Activated T-cell treated with anti-CD3 and anti-CD28 coated beads, Interleukin-2, amount 50 U/mL, for 1 hour (primary cell): ENCODE results near the gene MPI.
A peak's percentile ranks its signal among the peaks of the same experiment; 100 is the strongest.

Source experiments
- DNase-seq: peaks from one replicate; pipeline ENCODE4 v3.0.0-alpha.2; 2020

Gene MPI, protein sequence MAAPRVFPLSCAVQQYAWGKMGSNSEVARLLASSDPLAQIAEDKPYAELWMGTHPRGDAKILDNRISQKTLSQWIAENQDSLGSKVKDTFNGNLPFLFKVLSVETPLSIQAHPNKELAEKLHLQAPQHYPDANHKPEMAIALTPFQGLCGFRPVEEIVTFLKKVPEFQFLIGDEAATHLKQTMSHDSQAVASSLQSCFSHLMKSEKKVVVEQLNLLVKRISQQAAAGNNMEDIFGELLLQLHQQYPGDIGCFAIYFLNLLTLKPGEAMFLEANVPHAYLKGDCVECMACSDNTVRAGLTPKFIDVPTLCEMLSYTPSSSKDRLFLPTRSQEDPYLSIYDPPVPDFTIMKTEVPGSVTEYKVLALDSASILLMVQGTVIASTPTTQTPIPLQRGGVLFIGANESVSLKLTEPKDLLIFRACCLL

DNA sequence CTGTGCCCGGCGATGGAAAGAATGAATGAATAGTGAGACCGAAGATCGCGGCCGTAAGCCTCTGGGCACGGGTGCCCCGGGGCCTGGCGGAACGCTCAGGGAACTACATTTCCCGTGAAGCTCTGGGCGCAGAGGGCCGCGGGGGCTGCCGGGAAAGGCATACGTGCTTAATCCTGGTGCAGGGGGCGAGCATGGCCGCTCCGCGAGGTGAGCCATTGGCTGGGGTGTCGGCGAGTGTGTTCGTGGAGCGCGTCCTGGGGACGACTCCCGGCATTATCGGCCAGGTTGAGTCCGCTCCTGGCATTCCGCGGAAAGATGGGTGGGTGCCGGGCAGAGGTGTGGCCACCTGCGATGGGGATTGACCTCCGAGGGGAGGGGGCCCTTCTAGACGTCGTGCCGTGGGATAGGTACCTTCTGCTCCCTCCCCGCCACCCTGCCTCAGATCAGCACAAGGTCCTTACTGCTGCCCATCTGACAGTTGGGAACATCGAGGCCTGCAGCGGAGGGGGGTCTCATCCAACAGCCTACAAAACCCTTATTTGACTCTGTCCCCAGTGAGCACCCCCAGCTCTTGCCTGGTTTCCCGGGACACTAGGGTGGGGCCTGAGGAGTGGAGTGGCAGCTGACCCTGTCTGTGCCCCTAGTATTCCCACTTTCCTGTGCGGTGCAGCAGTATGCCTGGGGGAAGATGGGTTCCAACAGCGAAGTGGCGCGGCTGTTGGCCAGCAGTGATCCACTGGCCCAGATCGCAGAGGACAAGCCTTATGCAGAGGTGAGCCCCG is at the start of gene MPI:
MPI (plus strand) TSS at position 160 of the 782 bp plus-strand sequence; CDS start at position 192, 32 bp downstream.
- peak; percentile 83 for DNase-seq

DNA sequence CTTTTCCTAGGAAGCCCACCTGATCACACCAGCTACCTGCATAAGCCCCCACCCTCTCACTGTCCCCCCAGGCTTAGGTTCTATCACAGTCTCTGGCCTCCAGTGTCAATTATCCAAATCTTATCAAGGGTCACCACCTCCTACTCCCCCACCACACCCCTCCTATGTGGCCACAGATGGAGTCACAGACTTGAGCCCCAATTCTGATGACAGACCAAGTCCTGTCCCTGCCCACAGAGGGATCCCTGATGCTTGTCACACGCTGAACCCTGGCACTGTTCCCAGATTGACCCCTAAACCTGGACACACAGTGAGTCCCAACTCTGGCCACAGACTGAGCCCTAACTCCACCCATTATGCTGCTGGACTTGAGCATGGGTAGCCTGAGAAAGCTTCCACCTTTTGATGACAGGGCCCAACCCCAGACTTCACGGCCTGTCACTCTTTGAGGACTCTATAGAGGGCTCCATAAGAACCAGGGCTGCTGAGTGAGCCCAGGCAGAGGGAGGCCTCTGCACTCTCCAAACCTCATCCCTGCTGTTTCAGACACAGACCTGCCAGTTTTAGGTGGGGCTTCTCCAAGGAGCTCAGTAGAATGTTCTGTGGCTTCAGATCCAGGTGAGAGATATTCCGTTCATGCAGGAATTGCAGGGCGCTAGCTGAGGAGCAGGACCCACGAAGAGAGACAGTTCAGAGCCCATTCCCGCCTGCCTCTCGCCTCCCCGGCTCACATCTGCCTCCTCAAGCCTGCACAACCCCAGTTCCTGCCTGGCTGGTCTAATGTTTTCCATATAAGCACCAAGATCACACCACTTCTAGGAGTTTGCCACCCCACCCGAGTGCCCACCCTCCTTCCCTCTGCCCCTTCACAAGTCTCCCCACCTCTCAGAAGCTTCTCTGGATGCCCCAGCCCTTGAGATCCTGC is 48.7 kb upstream of the MPI start:
- no peak for DNase-seq

DNA sequence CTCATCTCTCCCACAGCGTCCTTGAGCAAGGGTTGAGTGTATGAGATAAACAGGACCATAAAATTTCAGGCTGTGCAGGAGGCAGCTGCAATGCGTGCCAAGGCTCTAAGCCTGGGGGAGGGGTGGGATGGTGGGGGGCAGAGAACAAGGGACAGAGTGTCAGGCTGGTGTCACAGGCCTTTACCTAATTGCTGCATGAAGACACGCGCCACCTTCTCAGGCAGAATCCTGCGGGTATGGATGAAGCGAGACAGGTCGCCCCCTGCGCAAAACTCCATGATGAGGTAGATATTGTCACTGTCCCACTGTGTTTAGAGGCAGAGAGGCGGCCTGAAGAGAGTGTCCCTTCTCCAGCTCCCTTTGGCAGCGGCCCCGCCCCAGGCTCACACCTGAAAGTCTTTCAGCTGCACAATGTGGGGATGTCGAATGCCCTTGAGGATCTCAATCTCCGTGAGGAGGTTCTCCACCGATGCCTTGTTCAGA is 47.9 kb upstream of the MPI start:
- DNase-seq, result no peak

DNA sequence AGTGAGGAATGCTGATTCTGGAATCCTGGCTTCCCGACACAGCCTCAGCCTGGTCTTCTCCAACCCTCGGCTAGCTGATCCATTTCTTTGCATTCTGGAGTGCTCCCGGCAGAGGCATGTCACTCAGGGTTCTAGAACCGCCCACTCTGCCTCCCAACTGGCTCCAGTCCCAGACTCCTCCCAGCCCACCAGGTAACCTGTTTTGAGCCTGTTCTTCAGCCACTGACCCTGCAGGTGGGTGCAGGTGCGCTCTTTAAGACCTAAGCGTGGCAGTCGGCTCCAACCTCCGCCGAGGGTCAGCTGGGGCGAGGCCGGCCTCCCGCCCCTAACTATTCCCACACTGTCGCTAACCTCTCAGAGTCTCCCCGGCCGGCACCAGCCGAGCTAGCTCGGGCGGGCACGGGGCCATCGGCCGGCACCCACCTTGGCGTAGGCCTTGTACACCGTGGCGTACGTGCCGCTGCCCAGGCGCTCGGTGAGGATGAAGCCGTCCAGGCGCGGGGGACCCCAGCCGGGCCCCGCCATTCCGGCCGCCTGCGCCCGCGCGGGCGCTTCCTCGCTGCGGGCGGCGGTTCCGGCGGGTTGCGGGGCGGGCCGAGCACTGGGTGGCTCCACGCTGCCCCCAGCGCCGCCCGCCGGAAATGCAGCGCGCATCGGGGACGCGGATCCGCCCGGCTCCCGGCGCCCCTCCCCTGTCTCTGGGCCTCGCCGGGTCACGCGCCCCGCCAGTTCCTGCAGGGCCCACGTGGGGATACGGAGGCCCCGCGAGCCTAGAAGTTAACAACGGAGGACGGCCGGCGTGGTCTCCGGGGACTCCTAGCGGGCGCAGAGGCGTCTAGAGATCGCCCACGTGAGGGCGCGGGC is 47.0 kb upstream of the MPI start, which contains the start of gene ULK3:
ULK3 (minus strand) TSS at position 576 of the 864 bp plus-strand sequence; CDS start at position 525, 51 bp downstream.
- DNase-seq, result peak; percentile 95

DNA sequence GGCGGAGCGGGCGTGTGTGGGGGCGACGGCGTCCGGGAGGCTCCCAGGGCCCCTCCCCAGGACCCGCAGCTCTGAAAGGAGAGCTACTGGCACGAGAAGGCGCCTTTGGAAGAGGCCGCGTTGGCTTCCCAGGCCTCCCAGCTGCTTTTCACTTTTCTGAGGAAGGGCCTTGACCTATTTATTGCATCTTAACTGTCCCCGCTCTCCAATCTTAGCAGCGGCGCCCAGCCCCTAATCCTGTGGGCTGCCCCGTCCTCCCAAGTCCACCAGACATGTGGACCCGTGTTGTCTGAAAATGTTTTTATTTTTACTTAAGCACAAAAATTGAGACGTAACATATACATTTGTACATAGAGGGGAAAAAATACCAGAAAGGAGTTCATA is 46.4 kb upstream of the MPI start:
- no peak for DNase-seq

DNA sequence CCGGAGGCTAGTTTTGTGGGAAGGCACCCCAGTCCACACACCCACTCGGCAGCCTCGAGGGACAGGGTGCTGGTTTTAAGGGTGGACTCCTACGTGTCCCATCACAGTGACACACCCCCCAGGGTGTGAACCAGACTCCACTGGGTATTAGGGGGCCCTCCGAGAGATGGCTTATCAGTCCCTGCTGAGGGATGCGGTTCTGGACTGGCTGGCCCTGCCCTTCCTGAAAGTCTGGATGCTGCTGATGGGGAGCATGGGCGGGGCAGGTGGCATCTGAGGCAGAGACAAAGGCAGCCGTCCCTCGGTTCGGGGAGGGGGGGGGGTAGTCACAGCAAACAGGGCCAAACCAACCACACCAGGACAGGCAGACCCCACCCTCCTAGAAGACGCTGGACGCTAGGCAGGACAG is 45.9 kb upstream of the MPI start:
- no peak for DNase-seq

DNA sequence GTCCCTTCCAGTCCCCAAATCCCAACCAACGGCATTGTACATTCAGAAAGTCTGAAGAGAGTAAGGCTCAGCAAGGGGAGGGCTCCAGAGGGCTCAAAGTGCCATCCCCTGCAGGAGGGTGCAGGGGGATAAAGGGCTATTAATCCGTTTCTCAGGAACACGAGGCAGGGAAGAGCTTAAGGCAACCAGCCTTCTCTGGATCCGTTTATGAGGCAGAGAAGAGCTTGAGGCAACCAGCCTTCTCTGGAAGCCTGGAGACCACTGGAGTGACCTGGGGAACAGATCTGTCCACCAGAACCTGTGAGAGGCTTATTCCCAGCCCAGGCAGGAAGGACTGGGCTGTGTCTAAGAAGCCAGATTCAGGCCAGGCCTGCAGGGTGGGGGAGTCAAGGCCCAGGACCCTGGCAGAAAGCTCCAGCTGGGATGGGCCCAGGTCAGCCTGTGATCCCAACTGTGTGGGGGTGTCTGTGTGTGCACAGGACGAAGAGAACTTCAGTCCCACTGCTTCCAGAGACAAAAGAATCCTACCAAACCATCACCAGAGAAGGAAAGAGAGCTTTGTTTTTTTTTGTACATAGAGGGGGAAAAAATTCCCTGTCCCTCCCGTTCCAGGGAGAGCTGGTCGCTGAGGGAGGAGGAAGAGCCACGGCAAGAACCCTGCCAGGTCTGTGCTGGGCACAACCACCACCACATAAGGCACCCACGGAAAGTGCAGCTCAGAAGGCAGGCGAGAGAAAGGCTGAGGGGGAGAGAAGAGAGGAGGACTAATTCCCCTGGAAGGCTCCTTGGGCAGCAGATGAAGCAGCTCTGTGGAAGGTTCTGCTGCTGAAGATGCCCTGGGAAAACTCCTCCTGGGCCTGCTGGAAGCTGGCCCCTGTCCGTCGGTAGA is 45.3 kb upstream of the MPI start:
- DNase-seq, result no peak

DNA sequence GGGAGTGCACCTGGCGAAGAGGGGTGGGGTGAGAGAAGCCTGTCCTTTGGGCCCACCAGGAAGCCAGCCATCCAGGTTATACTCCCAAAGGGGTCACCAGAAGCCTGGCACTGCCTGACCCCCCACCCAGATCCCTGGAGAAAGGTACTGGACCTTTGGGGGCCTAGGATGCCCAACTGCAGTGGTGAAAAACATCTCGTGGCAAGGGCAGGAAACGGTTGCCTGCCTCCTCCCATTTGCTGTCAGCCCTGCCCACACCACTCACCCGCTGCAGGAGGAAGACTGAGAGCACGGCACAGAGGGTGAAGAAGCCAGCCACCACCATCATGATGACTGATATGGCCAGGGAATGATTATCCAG is 44.7 kb upstream of the MPI start:
- peak; percentile 61 for DNase-seq

DNA sequence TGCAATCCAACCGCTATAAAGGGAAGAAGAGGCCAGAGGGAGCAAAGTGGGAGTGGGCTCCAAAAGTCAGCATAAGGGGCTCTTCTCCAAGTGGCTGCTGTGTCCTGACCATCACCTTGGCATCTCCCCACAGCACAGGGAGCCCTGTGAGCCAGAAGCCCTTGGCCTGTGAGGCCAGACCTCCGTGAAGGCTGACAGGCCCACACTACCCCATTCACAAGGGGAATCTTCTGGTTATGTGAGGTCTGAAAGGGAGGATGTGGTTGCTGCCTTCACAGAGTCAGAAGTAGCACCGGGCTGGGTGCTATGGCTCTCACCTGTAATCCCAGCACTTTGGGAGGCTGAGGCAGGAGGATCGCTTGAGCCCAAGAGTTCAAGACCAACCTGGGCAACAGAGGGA is 44.3 kb upstream of the MPI start:
- DNase-seq, result no peak

DNA sequence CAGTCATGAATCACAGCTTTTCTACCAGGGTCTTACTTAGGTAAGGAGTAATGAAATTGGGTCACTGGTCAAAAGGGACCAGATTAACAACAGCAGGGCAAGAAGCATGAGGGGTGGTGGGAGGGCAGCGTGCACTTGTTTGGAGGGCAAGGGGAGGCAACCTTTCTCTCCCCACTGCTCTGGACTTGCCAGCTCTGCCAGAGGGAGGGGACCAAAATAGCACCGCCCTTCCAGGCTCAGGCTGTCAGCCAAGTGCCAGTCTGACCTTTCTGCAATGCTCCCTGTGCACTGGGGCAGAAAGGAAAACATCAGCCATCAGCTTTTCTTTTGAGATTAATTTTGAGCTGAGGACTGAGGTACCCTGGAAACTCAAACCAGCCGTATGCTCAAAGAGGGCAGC is 42.4 kb upstream of the MPI start:
- DNase-seq, result no peak

DNA sequence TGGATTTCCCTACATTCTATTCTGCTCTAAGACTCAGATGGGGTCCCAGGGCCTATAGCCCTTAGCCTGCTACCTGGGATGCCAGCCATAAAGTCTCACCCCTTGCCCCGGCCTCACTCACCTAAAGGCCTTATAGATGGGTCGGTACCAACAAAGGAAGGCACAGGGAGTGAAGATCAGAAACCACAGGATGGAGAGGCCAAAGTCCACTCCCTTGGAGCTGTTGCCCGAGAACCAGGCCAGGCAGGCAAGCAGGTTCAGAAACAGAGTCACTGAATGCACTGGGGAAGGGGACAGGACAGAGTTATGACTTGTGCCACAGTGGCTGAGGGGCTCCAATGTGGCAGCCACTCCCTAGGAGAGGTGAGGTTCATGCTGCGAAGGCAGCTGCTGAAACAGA is 39.4 kb upstream of the MPI start:
- DNase-seq, result no peak

DNA sequence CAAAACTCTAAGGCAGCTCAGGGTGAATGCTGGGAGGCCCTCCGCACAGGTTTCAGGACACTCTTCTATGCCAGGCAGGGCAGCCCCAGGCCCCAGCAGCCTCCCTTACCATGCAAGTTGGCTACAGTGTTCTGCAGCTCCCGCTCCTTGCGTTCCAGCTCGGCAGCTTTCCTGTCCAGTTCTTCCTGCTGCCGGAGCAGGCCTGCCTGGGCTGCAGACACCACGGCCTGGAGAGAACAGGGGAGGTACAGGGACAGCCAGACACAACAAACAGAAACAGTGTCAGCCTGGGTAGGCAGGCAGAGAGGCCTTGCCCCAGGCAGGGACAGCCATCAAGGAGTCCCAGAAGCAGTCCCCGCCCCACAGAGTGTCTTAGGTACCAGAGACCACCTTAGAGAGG is 37.9 kb upstream of the MPI start:
- DNase-seq, result no peak

DNA sequence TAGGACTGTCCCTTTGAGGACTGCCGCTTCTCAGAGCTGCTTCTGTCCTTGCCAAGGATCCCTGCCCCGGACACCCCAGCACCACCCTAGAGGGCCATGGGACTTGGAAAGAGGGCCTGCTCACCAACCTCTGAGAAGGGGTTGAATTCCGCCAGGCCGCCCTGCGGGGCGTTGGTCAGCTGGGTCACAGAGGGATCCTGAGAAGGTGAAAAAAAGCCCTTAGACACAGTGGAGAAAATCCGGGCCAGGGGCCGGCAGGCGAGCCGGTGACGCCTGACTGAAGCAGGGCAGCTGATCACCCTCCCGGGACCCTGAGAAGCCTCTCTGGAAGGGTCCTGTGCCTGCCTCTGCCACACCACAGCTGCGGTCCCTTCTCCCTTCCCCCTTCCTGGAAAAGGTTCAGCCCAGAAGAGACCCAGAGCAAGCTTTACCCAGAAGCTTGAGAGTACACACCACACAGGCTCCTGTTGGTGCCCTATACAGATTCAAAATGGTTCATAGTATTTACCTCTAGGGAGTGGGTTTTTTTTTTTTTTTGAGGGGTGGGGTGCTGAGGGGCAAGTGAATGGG is 35.3 kb upstream of the MPI start:
- DNase-seq, result no peak

DNA sequence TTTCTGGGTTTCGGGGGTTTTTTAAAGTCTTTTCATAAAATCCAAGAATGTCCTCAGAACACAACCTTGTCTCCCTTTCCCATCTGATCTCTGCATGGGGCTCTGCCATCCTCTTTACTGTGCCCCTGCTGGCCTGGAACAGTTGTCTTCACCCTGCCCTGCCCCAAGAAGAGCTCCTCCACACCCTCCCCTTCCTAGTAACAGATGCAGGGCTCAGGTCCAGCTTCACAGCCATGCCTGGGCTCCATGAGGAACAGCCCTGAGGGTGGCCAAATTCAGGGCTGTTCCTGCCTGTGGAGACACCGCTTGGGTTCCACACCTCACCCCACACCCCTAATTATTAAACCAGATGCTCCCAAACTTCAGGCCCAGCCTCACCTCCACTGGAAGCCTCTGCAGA is 34.0 kb upstream of the MPI start:
- no peak for DNase-seq

DNA sequence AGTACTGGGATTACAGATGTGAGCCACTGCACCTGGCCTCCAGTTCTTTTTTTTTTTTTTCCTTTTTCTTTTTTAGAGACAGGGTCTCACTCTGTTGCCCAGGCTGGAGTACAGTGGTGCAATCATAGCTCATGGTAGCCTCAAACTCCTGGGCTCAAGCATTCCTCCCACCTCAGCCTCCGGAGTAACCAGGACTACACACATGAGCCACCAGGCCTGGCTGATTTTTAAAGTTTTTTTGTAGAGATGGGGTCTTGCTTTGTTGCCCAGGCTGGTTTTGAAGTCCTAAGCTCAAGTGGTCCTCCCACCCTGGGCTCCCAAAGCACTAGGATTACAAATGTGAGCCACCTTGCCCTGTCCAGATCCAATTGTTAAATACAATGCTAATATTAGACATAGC is 33.3 kb upstream of the MPI start:
- no peak for DNase-seq

DNA sequence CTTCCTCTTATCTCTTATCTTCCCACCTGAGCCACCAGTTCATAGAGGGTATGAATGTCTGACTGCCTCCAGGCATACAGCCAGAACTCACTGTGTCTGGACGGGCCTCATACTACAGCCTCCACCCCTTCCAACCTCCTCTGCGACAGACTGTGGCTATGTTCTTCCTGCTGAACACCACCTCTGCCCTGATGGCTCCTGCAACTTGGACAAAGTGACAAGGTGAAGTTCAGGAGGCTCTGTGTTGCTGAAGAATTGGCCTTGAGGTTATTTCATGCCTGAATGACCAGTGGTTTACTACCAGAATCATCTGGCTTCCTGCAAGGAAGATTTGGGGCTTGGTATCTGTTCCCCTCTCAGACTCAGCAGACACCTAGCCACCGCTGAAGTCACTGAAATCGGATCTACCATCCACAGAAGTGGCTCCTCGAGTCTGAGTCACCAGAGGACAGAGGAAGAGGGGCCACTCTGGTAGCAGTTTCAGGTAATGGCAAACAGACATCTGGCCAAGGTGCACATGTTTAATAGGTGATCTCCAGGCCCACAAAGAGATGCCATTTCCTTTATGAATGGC is 32.7 kb upstream of the MPI start:
- no peak for DNase-seq

DNA sequence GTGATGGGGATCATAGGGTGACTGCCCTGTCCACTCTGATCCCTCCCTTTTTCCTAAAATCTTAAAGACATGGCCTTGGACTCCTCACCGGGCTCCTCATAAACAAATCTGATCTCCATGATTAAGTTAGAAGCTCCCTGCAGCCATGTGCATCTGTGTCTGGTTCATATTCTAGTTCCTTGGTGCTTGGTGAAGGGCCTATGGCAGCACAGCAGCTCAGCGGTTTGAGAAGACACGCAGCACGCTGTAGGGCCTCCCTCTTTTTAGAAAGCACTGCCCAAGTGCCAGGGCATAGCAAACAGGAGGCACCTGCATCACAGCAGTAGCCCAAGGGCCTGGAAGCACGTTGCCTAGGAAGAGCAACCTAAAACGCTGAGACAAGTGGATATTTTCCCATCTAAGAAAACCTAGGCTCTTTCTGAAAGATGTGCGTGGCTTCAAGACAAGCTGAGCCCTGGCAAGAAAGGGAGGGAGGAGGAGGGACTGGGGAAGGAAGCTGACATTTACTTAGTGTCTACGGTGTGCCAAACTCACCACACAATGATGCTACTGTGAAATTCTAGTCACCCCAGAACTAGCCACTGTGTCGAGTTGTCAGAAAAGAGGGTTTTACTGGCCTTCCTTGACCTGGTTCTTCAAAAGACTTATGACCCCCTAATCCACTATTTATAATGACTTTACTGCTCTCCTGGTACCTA is 32.0 kb upstream of the MPI start:
- no peak for DNase-seq

DNA sequence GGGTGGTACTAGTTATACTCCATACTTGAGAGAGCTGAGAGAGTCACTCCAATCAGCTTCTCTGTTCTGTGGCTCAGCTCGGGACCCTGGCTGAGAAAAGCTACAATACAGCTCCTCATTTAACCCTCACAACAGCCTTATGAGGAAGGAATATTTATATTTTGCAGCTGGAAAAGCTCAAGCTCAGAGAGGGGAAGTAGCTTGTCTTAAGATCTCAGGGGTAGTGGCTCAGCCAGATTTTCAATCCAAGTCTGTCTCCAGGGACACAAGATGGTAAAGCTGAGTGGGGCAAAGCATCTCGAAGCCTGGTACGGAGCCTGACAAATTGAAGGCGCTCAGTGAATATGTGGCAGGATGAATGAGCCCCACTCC is 31.5 kb upstream of the MPI start:
- no peak for DNase-seq

DNA sequence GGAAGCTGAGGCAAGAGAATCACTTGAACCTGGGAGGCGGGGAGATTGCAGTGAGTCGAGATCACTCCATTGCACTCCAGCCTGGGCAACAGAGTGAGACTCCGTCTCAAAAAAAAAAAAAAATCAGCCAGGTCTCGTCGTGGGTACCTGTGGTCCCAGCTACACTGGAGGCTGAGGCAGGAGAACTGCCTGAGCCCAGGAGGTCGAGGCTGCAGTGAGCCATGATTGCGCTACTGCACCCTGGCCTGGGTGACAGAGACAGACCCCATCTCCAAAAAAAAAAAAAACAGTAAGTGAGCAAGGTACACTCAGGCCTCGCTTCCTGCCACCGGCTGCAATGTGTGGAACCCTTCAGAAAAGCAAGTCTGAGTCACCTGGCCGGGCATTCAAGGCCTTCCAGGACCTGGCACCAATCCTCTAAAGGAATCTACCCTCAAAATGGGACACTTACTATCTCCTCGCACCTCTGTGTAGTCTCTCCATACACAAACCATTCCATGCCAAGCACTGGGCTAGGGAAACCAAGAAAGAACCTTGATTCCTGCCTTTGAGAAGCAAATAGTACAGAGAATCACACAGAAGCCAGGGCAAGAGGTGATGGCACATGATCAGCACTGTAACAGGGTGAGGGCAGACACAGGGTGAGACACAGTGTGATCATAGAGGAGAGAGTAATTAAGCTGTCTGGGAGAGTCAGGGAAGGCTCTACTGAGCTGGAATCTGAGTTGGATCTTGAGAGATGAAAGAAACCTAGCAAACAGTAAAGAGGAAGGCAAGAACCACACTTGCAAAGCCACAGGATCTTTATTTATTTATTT is 26.4 kb upstream of the MPI start:
- no peak for DNase-seq
